ENCODE results near the gene P4HB.
"Not testable (repeated sequence)": the region's sequence is repeated elsewhere in the genome, so short reads cannot be mapped to it uniquely, and the experiment has no call there.

Gene P4HB

DNA sequence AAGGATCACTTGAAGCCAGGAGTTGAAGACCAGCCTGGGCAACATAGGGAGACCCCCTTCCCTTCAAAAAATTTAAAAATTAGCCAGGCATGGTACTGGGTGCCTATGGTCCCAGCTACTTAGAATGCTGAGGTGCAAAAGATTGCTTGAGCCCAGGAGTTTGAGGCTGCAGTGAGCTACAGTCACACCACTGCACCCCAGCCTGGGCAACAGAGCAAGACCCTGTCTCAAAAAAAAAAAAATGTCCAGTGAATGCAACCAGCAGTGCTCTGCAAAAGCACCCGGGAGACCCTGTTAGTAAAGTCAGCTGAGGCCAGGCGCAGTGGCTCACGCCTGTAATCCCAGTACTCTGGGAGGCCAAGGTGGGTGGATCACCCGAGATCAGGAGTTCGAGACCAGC lies 20.3 kb downstream of the P4HB start:
- not testable (repeated sequence) for H3K27ac ChIP-seq (ENCODE audit: insufficient read depth, low read depth, low read length, poor library complexity, severe bottlenecking); H3K9me3 ChIP-seq (ENCODE audit: control insufficient read depth, low read length); H3K27me3 ChIP-seq (ENCODE audit: control insufficient read depth, insufficient read depth, low read length, poor library complexity, severe bottlenecking); H3K4me1 ChIP-seq (ENCODE audit: control insufficient read depth, insufficient read depth, low read length); H3K4me3 ChIP-seq (ENCODE audit: insufficient read depth, low read depth, low read length)
- H3K36me3 ChIP-seq (ENCODE audit: control insufficient read depth, insufficient read depth, low read length): peaks cover 18% of the 10 kb centered on the region
- WGBS, 2 experiments: 96 to 98% methylated on average over 5 of the region's 5 CpGs

DNA sequence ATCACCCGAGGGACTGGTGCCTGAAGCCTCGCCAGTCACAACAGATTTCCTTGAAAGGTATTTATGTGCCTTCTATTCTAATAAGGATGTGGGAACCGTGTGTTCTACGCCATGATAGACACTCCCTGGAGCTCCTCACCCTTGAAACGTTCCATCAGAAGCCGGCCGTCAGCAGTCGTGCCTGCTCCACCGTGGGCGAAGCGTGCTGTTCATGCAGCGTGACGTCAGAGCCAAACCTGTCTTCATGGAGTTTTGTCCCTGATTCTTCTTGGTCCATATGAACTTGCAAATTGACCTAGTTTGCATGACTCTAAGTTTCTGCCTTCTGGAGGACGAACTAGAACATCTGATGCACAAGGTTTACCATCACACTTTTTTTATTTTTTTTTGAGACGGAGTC lies 21.0 kb downstream of the P4HB start:
- H3K9me3 ChIP-seq (ENCODE audit: control insufficient read depth, low read length): no peaks in the 10 kb centered on the region
- 93% methylated on average over 15 of the region's 15 CpGs for WGBS, 2 experiments
- H3K27ac ChIP-seq (ENCODE audit: insufficient read depth, low read depth, low read length, poor library complexity, severe bottlenecking): no peak overlapping the region
- H3K4me3 ChIP-seq (ENCODE audit: insufficient read depth, low read depth, low read length): no peak overlapping the region
- no peaks in the 10 kb centered on the region for H3K27me3 ChIP-seq (ENCODE audit: control insufficient read depth, insufficient read depth, low read length, poor library complexity, severe bottlenecking)
- peaks cover 10% of the 10 kb centered on the region for H3K36me3 ChIP-seq (ENCODE audit: control insufficient read depth, insufficient read depth, low read length)
- peaks cover 6% of the 10 kb centered on the region for H3K4me1 ChIP-seq (ENCODE audit: control insufficient read depth, insufficient read depth, low read length)

DNA sequence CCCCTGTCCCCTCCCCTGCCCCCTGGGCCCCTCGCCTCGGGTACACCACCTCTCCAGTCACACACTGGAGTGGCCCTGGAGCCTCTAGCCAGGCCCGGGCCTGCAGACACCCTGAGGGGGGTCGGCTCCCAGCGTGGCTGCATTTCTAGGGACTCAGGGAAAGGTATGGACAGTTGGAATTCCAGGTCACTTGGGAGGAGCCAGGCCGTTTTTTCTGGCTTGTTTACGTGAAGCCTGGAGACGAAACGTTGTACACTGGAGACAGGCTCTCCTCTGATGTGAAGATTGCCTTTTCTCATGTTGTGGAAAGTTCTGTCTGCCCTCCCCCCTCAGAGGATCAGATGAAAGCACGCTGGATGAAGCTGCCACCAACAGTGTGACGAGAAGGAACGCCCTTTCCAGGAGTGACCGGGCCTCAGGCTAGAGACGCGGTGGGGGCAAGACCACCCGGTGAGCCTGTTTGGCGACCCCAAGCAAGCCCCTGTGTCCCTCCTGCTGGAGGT lies 21.5 kb downstream of the P4HB start:
- no peak overlapping the region for H3K27ac ChIP-seq (ENCODE audit: insufficient read depth, low read depth, low read length, poor library complexity, severe bottlenecking)
- H3K4me3 ChIP-seq (ENCODE audit: insufficient read depth, low read depth, low read length): no peak overlapping the region
- 72 to 77% methylated on average over 17 of the region's 17 CpGs for WGBS, 2 experiments
- H3K36me3 ChIP-seq (ENCODE audit: control insufficient read depth, insufficient read depth, low read length): peaks cover 6% of the 10 kb centered on the region
- H3K9me3 ChIP-seq (ENCODE audit: control insufficient read depth, low read length): no peaks in the 10 kb centered on the region
- H3K4me1 ChIP-seq (ENCODE audit: control insufficient read depth, insufficient read depth, low read length): peaks cover 6% of the 10 kb centered on the region
- no peaks in the 10 kb centered on the region for H3K27me3 ChIP-seq (ENCODE audit: control insufficient read depth, insufficient read depth, low read length, poor library complexity, severe bottlenecking)

DNA sequence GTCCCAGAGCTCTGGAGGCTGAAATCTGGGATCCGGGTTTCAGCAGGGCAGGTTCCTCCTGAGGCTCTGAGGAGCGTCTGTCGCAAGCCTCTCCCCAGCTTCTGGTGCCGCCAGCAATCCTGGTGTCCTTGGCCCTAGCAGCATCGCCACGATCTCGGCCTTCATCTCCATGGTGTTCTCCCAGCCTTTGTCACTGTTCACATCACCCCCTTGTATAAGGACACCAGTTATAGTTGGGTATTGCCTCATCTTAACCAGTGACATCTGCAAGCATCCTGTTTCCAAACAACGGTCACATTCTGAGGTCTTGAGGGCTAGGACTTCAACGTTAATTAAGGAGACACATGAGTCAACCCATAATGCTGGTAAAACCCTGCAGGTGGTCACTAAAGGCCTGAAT lies 22.7 kb downstream of the P4HB start:
- Histone ChIP-seq H3K9me3 (ENCODE audit: control insufficient read depth, low read length) (no peaks in the 10 kb centered on the region), H3K4me1 (ENCODE audit: control insufficient read depth, insufficient read depth, low read length) (peaks cover 6% of the 10 kb centered on the region), H3K4me3 (ENCODE audit: insufficient read depth, low read depth, low read length) (no peak overlapping the region), H3K36me3 (ENCODE audit: control insufficient read depth, insufficient read depth, low read length) (peaks cover under 1% of the 10 kb centered on the region), H3K27ac (ENCODE audit: insufficient read depth, low read depth, low read length, poor library complexity, severe bottlenecking) (no peak overlapping the region), H3K27me3 (ENCODE audit: control insufficient read depth, insufficient read depth, low read length, poor library complexity, severe bottlenecking) (no peaks in the 10 kb centered on the region)
- 89 to 90% methylated on average over 9 of the region's 9 CpGs for WGBS, 2 experiments

DNA sequence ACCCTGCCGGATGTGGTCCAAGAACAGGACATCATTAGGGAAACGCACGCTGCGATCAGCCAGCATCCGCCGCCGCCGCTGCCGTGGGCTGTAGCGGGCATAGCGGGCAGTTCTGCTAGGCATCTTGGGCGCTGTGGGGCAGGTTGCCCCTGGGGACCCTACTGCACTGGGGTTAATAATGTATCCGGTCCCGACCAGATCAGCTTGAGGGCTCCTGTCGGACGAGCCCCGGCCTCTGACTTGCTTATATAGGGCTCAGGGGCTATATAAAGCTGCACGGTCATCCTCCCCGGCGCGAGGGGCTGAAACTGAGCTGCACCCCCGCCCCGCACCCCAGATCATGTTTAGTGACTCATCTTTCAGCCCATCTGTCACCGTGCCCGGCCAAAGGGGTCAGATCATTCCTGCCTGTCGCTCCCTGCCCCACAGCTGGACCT lies 25.5 kb downstream of the P4HB start, which contains the start of gene PPP1R27:
PPP1R27 (minus strand) TSS at position 220 of the 437 bp plus-strand sequence; CDS start at position 123, 97 bp downstream.
- WGBS, 2 experiments: 95% methylated on average over 26 of the region's 26 CpGs
- Histone ChIP-seq H3K27ac (ENCODE audit: insufficient read depth, low read depth, low read length, poor library complexity, severe bottlenecking) (no peak within 1 kb of the TSS), H3K4me3 (ENCODE audit: insufficient read depth, low read depth, low read length) (peak within 1 kb of the TSS; percentile 79), H3K36me3 (ENCODE audit: control insufficient read depth, insufficient read depth, low read length) (no peaks in the 10 kb centered on the region), H3K9me3 (ENCODE audit: control insufficient read depth, low read length) (no peaks in the 10 kb centered on the region), H3K4me1 (ENCODE audit: control insufficient read depth, insufficient read depth, low read length) (peaks cover 12% of the 10 kb centered on the region), H3K27me3 (ENCODE audit: control insufficient read depth, insufficient read depth, low read length, poor library complexity, severe bottlenecking) (no peaks in the 10 kb centered on the region)

DNA sequence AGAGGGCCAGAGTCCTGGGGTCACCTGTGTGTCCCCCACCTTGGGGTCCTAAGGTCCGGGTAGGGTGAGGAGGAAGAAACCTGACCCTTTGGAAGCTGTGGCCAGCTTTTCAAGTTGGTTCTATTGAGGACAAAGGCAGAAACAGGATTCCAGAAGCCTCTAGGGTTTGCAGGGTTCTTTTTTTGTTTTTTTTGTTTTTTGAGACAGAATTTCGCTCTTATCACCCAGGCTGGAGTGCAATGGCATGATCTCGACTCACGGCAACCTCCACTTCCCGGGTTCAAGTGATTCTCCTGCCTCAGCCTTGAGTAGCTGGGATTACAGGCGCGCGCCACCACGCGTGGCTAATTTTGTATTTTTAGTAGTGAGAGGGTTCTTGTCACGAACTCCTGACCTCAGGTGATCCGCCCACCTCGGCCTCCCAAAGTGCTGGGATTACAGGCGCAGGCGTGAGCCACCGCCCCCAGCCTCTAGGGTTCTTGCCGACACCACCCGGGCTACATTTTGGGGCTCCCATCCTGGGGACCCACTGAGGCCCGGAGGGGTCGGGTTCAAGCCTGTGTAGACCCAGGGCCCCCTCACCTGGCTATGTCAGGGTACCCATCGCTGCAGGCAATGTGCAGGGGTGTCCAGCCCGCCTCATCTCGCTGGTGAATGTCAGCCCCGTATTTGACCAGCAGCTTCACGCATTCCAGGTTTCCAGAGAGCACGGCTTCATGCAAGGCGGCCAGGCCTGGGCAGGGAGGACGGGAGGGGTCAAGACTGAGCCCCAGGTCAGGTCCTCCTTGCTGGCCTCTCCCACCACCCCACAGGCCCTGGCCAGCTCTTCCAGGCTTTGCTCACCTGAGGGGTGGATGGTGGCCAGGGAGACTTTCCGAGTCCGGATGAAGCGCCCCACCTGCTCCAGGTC lies 26.2 kb downstream of the P4HB start:
- WGBS, 2 experiments: 88% methylated on average over 31 of the region's 31 CpGs
- H3K36me3 ChIP-seq (ENCODE audit: control insufficient read depth, insufficient read depth, low read length): no peaks in the 10 kb centered on the region
- peaks cover 12% of the 10 kb centered on the region for H3K4me1 ChIP-seq (ENCODE audit: control insufficient read depth, insufficient read depth, low read length)
- H3K27me3 ChIP-seq (ENCODE audit: control insufficient read depth, insufficient read depth, low read length, poor library complexity, severe bottlenecking): no peaks in the 10 kb centered on the region
- H3K9me3 ChIP-seq (ENCODE audit: control insufficient read depth, low read length): no peaks in the 10 kb centered on the region
- peak overlapping the region; percentile 84 for H3K27ac ChIP-seq (ENCODE audit: insufficient read depth, low read depth, low read length, poor library complexity, severe bottlenecking)
- peak overlapping the region; percentile 79 for H3K4me3 ChIP-seq (ENCODE audit: insufficient read depth, low read depth, low read length)

DNA sequence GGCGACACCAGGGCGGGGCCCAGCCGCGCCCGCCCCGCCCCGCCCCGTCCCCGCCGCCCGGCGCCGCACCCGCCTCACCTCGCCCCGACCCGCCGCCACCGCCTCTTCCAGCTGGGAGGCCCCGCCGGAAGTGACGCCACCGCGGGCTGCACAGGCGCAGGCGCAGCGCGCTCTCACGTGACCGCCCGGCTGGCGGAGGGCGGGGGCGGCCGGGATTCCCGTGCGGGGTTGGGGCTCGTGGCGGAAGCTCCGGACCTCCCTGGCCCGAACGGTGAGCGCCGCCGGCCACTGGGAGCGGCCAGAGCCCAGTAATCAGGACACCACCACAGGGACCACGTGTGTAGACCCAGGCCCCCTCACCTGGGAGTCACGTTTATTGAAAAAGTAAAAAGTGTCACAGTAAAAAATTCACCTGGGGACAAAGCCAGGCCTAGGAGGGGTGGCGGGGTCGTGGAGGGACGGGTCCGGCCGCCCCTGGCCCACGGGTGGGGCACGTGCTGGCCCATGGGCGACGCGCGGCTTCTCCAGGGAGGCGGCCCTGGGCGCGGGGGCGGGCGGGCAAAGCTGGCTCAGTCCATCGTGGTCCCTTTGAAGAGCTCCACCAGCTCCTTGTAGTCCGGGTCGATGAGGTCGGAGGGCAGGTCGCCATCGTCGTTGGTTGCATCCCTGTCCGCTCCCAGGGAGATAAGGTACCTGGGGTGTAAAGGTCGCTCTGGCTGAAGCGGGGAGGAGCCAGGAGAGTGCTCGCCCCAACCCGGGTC lies 27.0 kb downstream of the P4HB start, which contains the start of gene MCRIP1:
MCRIP1 (minus strand) TSS at position 132 of the 761 bp plus-strand sequence. CDS start 8,785 bp downstream, outside the sequence.
- Histone ChIP-seq H3K36me3 (ENCODE audit: control insufficient read depth, insufficient read depth, low read length) (no peaks in the 10 kb centered on the region), H3K27ac (ENCODE audit: insufficient read depth, low read depth, low read length, poor library complexity, severe bottlenecking) (peak within 1 kb of the TSS; percentile 84), H3K4me3 (ENCODE audit: insufficient read depth, low read depth, low read length) (peak within 1 kb of the TSS; percentile 79), H3K9me3 (ENCODE audit: control insufficient read depth, low read length) (no peaks in the 10 kb centered on the region), H3K27me3 (ENCODE audit: control insufficient read depth, insufficient read depth, low read length, poor library complexity, severe bottlenecking) (no peaks in the 10 kb centered on the region), H3K4me1 (ENCODE audit: control insufficient read depth, insufficient read depth, low read length) (peaks cover 12% of the 10 kb centered on the region)
- WGBS, 2 experiments: 1% methylated on average over 76 of the region's 76 CpGs

DNA sequence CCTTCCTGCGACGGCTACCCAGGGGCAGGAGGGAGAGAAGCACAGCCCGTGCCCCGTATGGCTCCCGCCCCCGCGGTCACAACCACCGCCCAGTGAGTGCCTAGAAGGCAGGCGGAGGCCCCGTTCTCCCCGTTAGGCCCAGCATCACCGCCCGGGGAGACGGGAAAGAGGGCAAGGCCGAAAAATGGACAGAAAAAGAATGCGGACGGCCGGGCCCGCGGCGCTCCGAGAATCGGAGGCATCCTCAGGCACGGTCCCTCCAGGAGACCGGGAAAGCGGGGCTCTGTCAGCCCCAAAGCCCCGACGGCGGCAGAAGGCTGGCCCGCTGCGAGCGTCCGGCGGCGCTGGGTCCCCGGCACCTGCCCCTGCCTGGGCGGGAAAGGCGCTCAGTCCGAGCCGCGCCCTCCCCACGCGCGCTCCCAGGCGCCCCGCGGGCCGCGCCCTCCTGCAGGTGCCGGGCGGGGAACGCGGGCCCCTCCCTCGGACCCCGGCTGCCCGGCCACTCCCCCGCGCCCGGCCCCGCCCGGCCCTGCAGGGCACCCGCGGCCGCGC lies 27.7 kb downstream of the P4HB start:
- H3K27ac ChIP-seq (ENCODE audit: insufficient read depth, low read depth, low read length, poor library complexity, severe bottlenecking): peak overlapping the region; percentile 16
- peaks cover 12% of the 10 kb centered on the region for H3K4me1 ChIP-seq (ENCODE audit: control insufficient read depth, insufficient read depth, low read length)
- peak overlapping the region; percentile 78 for H3K4me3 ChIP-seq (ENCODE audit: insufficient read depth, low read depth, low read length)
- H3K9me3 ChIP-seq (ENCODE audit: control insufficient read depth, low read length): no peaks in the 10 kb centered on the region
- H3K27me3 ChIP-seq (ENCODE audit: control insufficient read depth, insufficient read depth, low read length, poor library complexity, severe bottlenecking): no peaks in the 10 kb centered on the region
- no peaks in the 10 kb centered on the region for H3K36me3 ChIP-seq (ENCODE audit: control insufficient read depth, insufficient read depth, low read length)
- whole genome bisulfite sequencing, 2 experiments: 1% methylated on average over 65 of the region's 65 CpGs

DNA sequence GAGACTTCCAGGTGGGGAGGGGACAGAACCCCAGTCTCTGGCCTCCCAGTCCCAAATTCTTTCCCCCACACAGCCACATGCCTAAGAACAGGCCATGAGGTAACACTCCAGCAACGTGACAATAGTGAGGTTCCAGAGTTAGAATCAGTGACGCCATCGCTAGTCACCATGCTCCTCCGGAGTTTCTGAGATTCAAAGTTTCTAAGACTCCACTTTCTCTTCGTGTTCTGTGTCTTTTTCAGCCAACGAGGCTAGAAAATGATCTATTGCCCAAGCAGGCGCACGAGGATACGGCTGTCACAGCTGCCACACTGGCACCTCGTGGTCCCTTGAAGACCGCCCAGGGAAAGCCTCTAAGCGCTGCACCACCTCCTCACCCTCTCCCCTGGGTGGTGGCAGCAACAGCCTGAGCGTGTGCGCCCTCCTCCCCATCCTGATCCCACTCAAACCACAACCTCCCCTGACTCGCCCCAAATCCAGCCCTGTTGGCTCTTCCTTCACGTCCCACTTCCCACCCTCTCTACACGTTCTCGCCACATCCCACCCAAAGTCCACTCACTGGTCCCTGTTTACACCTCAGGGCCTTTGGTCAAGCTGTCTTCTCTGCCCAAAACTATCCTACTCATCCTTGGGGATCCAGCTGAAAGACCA lies 28.3 kb downstream of the P4HB start:
- Histone ChIP-seq H3K27ac (ENCODE audit: insufficient read depth, low read depth, low read length, poor library complexity, severe bottlenecking) (no peak overlapping the region), H3K27me3 (ENCODE audit: control insufficient read depth, insufficient read depth, low read length, poor library complexity, severe bottlenecking) (no peaks in the 10 kb centered on the region), H3K9me3 (ENCODE audit: control insufficient read depth, low read length) (no peaks in the 10 kb centered on the region), H3K36me3 (ENCODE audit: control insufficient read depth, insufficient read depth, low read length) (no peaks in the 10 kb centered on the region), H3K4me1 (ENCODE audit: control insufficient read depth, insufficient read depth, low read length) (peaks cover 12% of the 10 kb centered on the region), H3K4me3 (ENCODE audit: insufficient read depth, low read depth, low read length) (peak overlapping the region; percentile 78)
- WGBS, 2 experiments: 63 to 64% methylated on average over 18 of the region's 18 CpGs

Data from ectodermal cell (in vitro differentiated cells).